ENCODE data around the gene CDH4. TPM values are rescaled to one million over a fixed set of nuclear protein-coding genes. Genes with fewer than 3 reads are reported as not detected.

CDH4 gene
- total and polyA plus RNA-seq, 2 of the 13 experiments (the other 11 are each of a cell fraction or from before 2014, with no cell fraction given): not detected

DNA sequence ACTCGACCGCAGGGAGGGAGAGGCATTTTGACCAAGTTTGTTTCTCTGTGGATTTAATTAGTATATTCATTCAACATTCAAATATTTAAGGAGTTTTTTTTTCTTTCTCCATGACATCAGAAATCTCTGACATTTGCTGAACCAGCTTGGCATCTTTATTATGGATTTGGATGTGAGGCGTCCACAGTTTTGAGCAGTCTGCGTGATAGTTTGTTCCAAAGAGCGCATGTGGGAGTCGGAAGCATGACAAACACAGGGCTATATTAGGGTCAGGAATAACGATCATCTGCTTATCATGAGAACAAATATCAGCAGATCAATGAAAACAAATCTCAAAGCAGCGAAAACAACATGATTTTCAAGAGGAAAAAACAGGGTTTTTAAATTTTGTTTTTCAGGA is 373.2 kb downstream of the CDH4 start (continued):
- TF ChIP-seq GZF1 (CRISPR knock-in tag; IDR thresholded peaks at IDR 0.05) (no peak), CEBPB (IDR thresholded peaks at IDR 0.05; ENCODE audit: borderline replicate concordance, low read depth, low read length) (no peak)

DNA sequence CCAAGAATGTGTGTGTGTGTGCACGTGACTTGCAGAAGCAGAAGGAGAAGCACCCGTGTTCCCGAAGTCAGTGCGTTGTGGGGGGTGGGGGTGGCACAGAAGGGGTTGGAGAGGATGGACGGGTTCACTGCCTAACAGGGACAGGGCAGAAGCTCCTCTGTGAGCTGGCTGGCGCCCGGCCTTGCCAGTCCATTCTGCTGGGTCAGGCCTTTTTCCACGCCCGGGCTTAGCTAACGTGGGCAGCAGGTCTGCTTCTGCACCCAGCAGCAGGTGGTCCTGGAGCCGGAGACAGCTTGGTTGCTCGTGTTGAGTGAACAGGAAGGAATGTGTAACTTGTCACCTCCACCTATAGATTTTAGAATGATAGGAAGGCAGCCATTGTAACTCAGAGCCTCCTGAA is 374.4 kb downstream of the CDH4 start:
- Histone ChIP-seq H3K79me2 (ENCODE audit: insufficient read depth, low read length) (no peaks in the 10 kb centered on the region), H3K36me3 (replicated peaks in 1 of 2; ENCODE audit: control insufficient read depth in 1 of 2, insufficient read depth in 2 of 2, low read length in 2 of 2) (no peaks in the 10 kb centered on the region), H3K27me3 (ENCODE audit: control insufficient read depth in 1 of 2, insufficient read depth in 2 of 2, low read length in 2 of 2) (peaks cover 42 to 90% of the 10 kb centered on the region in 2 experiments), H3K4me3 (replicated peaks in 1 of 3; ENCODE audit: insufficient read depth in 1 of 3, low read depth in 2 of 3, low read length in 3 of 3) (no peak overlapping the region), H3K9me3 (ENCODE audit: low read length) (no peaks in the 10 kb centered on the region), H3K4me1 (ENCODE audit: insufficient read depth, low read length) (no peaks in the 10 kb centered on the region), H2AFZ (ENCODE audit: low read length) (no peak overlapping the region), H4K20me1 (ENCODE audit: insufficient read depth, low read length) (peaks cover 5% of the 10 kb centered on the region; the same call in 1 of the 2 replicates), H3K4me2 (ENCODE audit: low read depth, low read length) (no peak overlapping the region), H3K27ac (ENCODE audit: extremely low read length, insufficient read depth, low read length) (no peak overlapping the region), H3K9ac (ENCODE audit: insufficient read depth, low read depth, low read length) (no peak overlapping the region)
- FAIRE-seq: no peak
- CTCF ChIA-PET (ENCODE audit: low intra/inter-chr PET ratio, low total read pairs): no interaction called here
- in situ Hi-C loops (cut with HindIII; ENCODE audit: extremely low pct_ligation_motif_present, low pct_unique_long_range_greater_than_20kb) (no loop called here), intact Hi-C loops (cut with micrococcal nuclease; ENCODE audit: unreplicated experiment) (no loop called here)
- peak; percentile 70 for TF ChIP-seq MNT (IDR thresholded peaks at IDR 0.05)
- no peak for TF ChIP-seq FUBP1 (CRISPR knock-in tag; IDR thresholded peaks at IDR 0.05; ENCODE audit: borderline replicate concordance)
- no peak for TF ChIP-seq ZNF432 (CRISPR knock-in tag; IDR thresholded peaks at IDR 0.05; ENCODE audit: borderline replicate concordance)
- no peak for DNase-seq (ENCODE audit: low spot score)
- BruUV-seq (replicated peaks): no TSS peak
- 3% methylated on average over 9 of the region's 12 CpGs for WGBS (ENCODE audit: low lambda C conversion rate)
- POLR2A ChIA-PET: no interaction called here
- no peak for ATAC-seq

All from HepG2 (cell line).